H1 (cell line): ENCODE data around the gene ARHGEF16. TPM values are rescaled to one million over a fixed set of nuclear protein-coding genes. Genes with fewer than 3 reads are reported as not detected.

ENCODE experiments used
- CTCF ChIA-PET: fragments of 300-600 bp; sonication (Branson Sonifier 250); formaldehyde crosslinking; loops from one replicate; lab custom pipeline; 2021; ENCODE audit not compliant: partially characterized antibody; lab: Charles Lee
- POLR2A ChIA-PET: fragments of 300-600 bp; sonication (Branson Sonifier 250); formaldehyde crosslinking; loops from one replicate; lab custom pipeline; 2021; ENCODE audit warnings: inconsistent platforms; ENCODE audit not compliant: partially characterized antibody; lab: Charles Lee
- DNase-seq, 2 experiments: peaks; one replicate each; pipeline versions ENCODE4 v3.0.0 to v3.0.0-alpha.2; 2010 to 2022; ENCODE audit warnings: low spot score in 2 of 2, low read depth in 1 of 2, mixed read lengths in 1 of 2
- FAIRE-seq: peaks from 2 replicates; lab custom pipeline; 2011; peaks lifted over from hg19 to GRCh38; lab: Jason Lieb, UNC
- H2AFZ ChIP-seq: 2 replicates; pipeline ENCODE4 v1.8.1; 2012; ENCODE audit warnings: low read length, inconsistent platforms
- H2AK5ac ChIP-seq: 2 replicates; pipeline ENCODE4 v1.6.1; 2013; ENCODE audit warnings: low read depth, low read length
- H2BK120ac ChIP-seq: replicated peaks from 2 replicates; pipeline ENCODE3; 2013; ENCODE audit warnings: low read depth, low read length, inconsistent platforms
- H2BK12ac ChIP-seq: 2 replicates; pipeline ENCODE4 v1.6.1; 2013; ENCODE audit warnings: low read depth, low read length
- H2BK15ac ChIP-seq: 2 replicates; pipeline ENCODE4 v1.6.1; 2013; ENCODE audit warnings: low read length
- H2BK20ac ChIP-seq: 2 replicates; pipeline ENCODE4 v1.6.1; 2013; ENCODE audit warnings: low read length
- H2BK5ac ChIP-seq: 2 replicates; pipeline ENCODE4 v1.6.1; 2013; ENCODE audit warnings: low read depth, low read length
- H3K14ac ChIP-seq: 2 replicates; pipeline ENCODE4 v1.6.1; 2013; ENCODE audit warnings: inconsistent platforms; ENCODE audit not compliant: insufficient read length
- H3K18ac ChIP-seq: 2 replicates; pipeline ENCODE4 v1.6.1; 2013; ENCODE audit warnings: low read length; ENCODE audit errors: extremely low read depth
- H3K23ac ChIP-seq: 2 replicates; pipeline ENCODE4 v1.6.1; 2013; ENCODE audit warnings: inconsistent platforms; ENCODE audit not compliant: insufficient read length
- H3K23me2 ChIP-seq: 2 replicates; pipeline ENCODE4 v1.6.1; 2013; ENCODE audit warnings: low read depth, low read length
- H3K27ac ChIP-seq: 2 replicates; pipeline ENCODE4 v1.6.1; 2011; ENCODE audit warnings: low read depth, low read length, inconsistent platforms
- H3K27me3 ChIP-seq, 4 experiments: replicated peaks in 1 of 4; 1 replicate in 1 of 4; 2 replicates in 3 of 4; pipeline versions ENCODE4 v1.6.1 to v1.8.1; 2011 to 2013; ENCODE audit warnings: low read length in 3 of 4, mild to moderate bottlenecking in 3 of 4, inconsistent platforms in 2 of 4, mixed read lengths in 2 of 4, moderate library complexity in 1 of 4; ENCODE audit not compliant: control insufficient read depth in 3 of 4, insufficient read depth in 3 of 4; ENCODE audit errors: extremely low read depth in 1 of 4
- H3K36me3 ChIP-seq, 4 experiments: 2 replicates each; pipeline versions ENCODE4 v1.6.1 to v1.8.1; 2011 to 2013; ENCODE audit warnings: mild to moderate bottlenecking in 4 of 4, low read length in 3 of 4, moderate library complexity in 2 of 4, control low read depth in 1 of 4, inconsistent platforms in 1 of 4; ENCODE audit not compliant: insufficient read depth in 4 of 4, control insufficient read depth in 2 of 4
- H3K4ac ChIP-seq: replicated peaks from 2 replicates; pipeline ENCODE3; 2013; ENCODE audit warnings: low read length, low read depth, mixed read lengths, inconsistent platforms; ENCODE audit not compliant: insufficient read length
- H3K4me1 ChIP-seq, 4 experiments: replicated peaks in 1 of 4; 1 replicate in 1 of 4; 2 replicates in 3 of 4; pipeline versions ENCODE4 v1.6.1 to v1.8.1; 2011 to 2013; ENCODE audit warnings: low read length in 3 of 4, inconsistent platforms in 2 of 4, mixed read lengths in 1 of 4; ENCODE audit not compliant: insufficient read depth in 4 of 4, control insufficient read depth in 3 of 4
- H3K4me2 ChIP-seq, 2 experiments: 2 replicates each; pipeline versions ENCODE4 v1.6.1 to v1.8.1; 2011 to 2013; ENCODE audit warnings: low read depth in 2 of 2, low read length in 2 of 2, control low read depth in 1 of 2, inconsistent platforms in 1 of 2, mild to moderate bottlenecking in 1 of 2; ENCODE audit not compliant: insufficient read depth in 1 of 2
- H3K4me3 ChIP-seq, 4 experiments: fragments of 200-600, 300-600 bp in 1 of 4; sonication (generic), shearing (Covaris generic), sonication (Bioruptor Twin) in 1 of 4; 2 replicates each; pipeline versions ENCODE4 v1.5.1 to v1.8.1; 2011 to 2016; ENCODE audit warnings: low read length in 4 of 4, low read depth in 3 of 4, control low read depth in 2 of 4, inconsistent platforms in 2 of 4, mild to moderate bottlenecking in 2 of 4, mixed read lengths in 1 of 4, moderate library complexity in 1 of 4; ENCODE audit not compliant: insufficient read depth in 2 of 4; ENCODE audit errors: extremely low read depth in 1 of 4
- H3K56ac ChIP-seq: replicated peaks from 2 replicates; pipeline ENCODE3; 2013; ENCODE audit warnings: low read depth, mild to moderate bottlenecking, mixed read lengths, low read length, inconsistent platforms; ENCODE audit not compliant: insufficient read length
- H3K79me1 ChIP-seq: 2 replicates; pipeline ENCODE4 v1.6.1; 2013; ENCODE audit warnings: low read depth, low read length, control low read depth
- H3K79me2 ChIP-seq, 2 experiments: 2 replicates each; pipeline versions ENCODE4 v1.6.1 to v1.8.1; 2012 to 2013; ENCODE audit warnings: low read length in 2 of 2, mild to moderate bottlenecking in 2 of 2, inconsistent platforms in 1 of 2; ENCODE audit not compliant: insufficient read depth in 2 of 2, control insufficient read depth in 1 of 2
- H3K9ac ChIP-seq, 4 experiments: replicated peaks in 1 of 4; 1 replicate in 1 of 4; 2 replicates in 3 of 4; pipeline versions ENCODE4 v1.6.1 to v1.8.1; 2011 to 2013; ENCODE audit warnings: low read depth in 3 of 4, low read length in 3 of 4, control low read depth in 2 of 4, mild to moderate bottlenecking in 2 of 4, moderate library complexity in 2 of 4, inconsistent platforms in 1 of 4; ENCODE audit errors: extremely low read depth in 1 of 4
- H3K9me3 ChIP-seq, 2 experiments: 2 replicates each; pipeline versions ENCODE4 v1.6.1 to v1.8.1; 2012 to 2013; ENCODE audit warnings: mild to moderate bottlenecking in 2 of 2, moderate library complexity in 2 of 2, control low read depth in 1 of 2, inconsistent platforms in 1 of 2, low read depth in 1 of 2, low read length in 1 of 2, mixed read lengths in 1 of 2; ENCODE audit not compliant: insufficient read depth in 2 of 2
- H4K20me1 ChIP-seq, 2 experiments: replicated peaks in 1 of 2; 2 replicates each; pipeline versions ENCODE3 to v1.8.1; 2011 to 2013; ENCODE audit warnings: inconsistent platforms in 2 of 2, low read length in 2 of 2, mild to moderate bottlenecking in 1 of 2; ENCODE audit not compliant: insufficient read depth in 2 of 2, control insufficient read depth in 1 of 2
- H4K5ac ChIP-seq: 2 replicates; pipeline ENCODE4 v1.6.1; 2013; ENCODE audit warnings: low read length, low read depth, mixed read lengths, inconsistent platforms; ENCODE audit not compliant: insufficient read length
- H4K8ac ChIP-seq: 2 replicates; pipeline ENCODE4 v1.8.0; 2013; ENCODE audit warnings: mild to moderate bottlenecking, moderate library complexity, low read length, inconsistent platforms; ENCODE audit not compliant: insufficient read depth; ENCODE audit errors: extremely low read depth
- H4K91ac ChIP-seq: replicated peaks from 2 replicates; pipeline ENCODE3; 2013; ENCODE audit warnings: low read length, mixed read lengths, inconsistent platforms; ENCODE audit not compliant: insufficient read length
- BACH1 ChIP-seq: IDR thresholded peaks from 2 replicates; pipeline ENCODE4 v1.6.1; 2012; ENCODE audit warnings: low read length, improper control_type of control experiment
- CBX5 ChIP-seq: fragments of 300-800, 300-1000 bp; sonication (generic); IDR thresholded peaks from 2 replicates; pipeline ENCODE4 v1.7.1; 2016; ENCODE audit warnings: antibody characterized with exemption, low read length, low read depth
- CTBP2 ChIP-seq: IDR thresholded peaks from 2 replicates; pipeline ENCODE4 v1.7.0; 2011; ENCODE audit warnings: borderline replicate concordance, mild to moderate bottlenecking, moderate library complexity, mixed read lengths, low read length; ENCODE audit not compliant: insufficient read depth, insufficient read length
- GTF2F1 ChIP-seq: IDR thresholded peaks from 2 replicates; pipeline ENCODE4 v1.6.1; 2012; ENCODE audit warnings: low read depth, low read length, improper control_type of control experiment, borderline replicate concordance
- JUN ChIP-seq: IDR thresholded peaks from 2 replicates; pipeline ENCODE4 v1.6.1; 2011; ENCODE audit warnings: low read depth, mild to moderate bottlenecking, improper control_type of control experiment, low read length
- JUND ChIP-seq: IDR thresholded peaks from 2 replicates; pipeline ENCODE4 v1.6.1; 2011; ENCODE audit warnings: mild to moderate bottlenecking, improper control_type of control experiment, low read length
- TBP ChIP-seq: IDR thresholded peaks from 2 replicates; pipeline ENCODE4 v1.6.1; 2011; ENCODE audit warnings: low read depth, low read length, improper control_type of control experiment
- WGBS, 2 experiments: shearing (Covaris generic) in 1 of 2; methylation state at CpG; one replicate each; pipeline versions ENCODE4 v1.1.6 to v1.1.7; 2013 to 2015; ENCODE audit warnings: low lambda C conversion rate in 2 of 2, mixed read lengths in 2 of 2, inconsistent platforms in 1 of 2, low coverage in 1 of 2, missing lambda C conversion rate in 1 of 2; ENCODE audit not compliant: insufficient replicate concordance in 2 of 2, insufficient coverage in 1 of 2, insufficient read length in 1 of 2; ENCODE audit errors: extremely low coverage in 1 of 2, missing lambda C conversion rate in 1 of 2; 5-methylcytosine and 5-hydroxymethylcytosine counted together
- polyA plus RNA-seq, 7 experiments: library from polyadenylated mRNA; depleted of rRNA in 3 of 7; stranded (reverse) in 5 of 7; unstranded in 2 of 7; fragments of >200 nt in 5 of 7; fragments of 200-250 nt in 2 of 7; gene quantifications; 1 replicate in 5 of 7; 2 replicates in 1 of 7; 4 replicates in 1 of 7; pipeline versions ENCODE4 v1.2.1 to v1.2.3, GENCODE V29; 2011 to 2013; ENCODE audit warnings: missing spikeins in 2 of 7, mixed read lengths in 2 of 7
- total RNA-seq: library from RNA; stranded (reverse); fragmentation: NEBNext Ultra II Directional; extraction: Animal tissue kit (Norgen Biotek cat#: 25700); gene quantifications from 2 replicates; pipeline ENCODE4 v1.2.1, GENCODE V29; 2021
- TF ChIP-seq, protein P1 (sequence below), 3 experiments: IDR thresholded peaks; 1 replicate in 2 of 3; 2 replicates in 1 of 3; pipeline versions ENCODE4 v1.5.1 to v1.6.1; 2011; ENCODE audit warnings: low read length in 3 of 3, mild to moderate bottlenecking in 3 of 3, inconsistent platforms in 2 of 3, low read depth in 1 of 3, moderate library complexity in 1 of 3; ENCODE audit not compliant: insufficient read depth in 1 of 3; ENCODE audit errors: control extremely low read depth in 1 of 3

ARHGEF16 gene
- total and polyA plus RNA-seq, 2 of the 8 experiments (the other 6 are each of a cell fraction or from before 2014, with no cell fraction given) = 18.3 to 20.7 TPM

DNA sequence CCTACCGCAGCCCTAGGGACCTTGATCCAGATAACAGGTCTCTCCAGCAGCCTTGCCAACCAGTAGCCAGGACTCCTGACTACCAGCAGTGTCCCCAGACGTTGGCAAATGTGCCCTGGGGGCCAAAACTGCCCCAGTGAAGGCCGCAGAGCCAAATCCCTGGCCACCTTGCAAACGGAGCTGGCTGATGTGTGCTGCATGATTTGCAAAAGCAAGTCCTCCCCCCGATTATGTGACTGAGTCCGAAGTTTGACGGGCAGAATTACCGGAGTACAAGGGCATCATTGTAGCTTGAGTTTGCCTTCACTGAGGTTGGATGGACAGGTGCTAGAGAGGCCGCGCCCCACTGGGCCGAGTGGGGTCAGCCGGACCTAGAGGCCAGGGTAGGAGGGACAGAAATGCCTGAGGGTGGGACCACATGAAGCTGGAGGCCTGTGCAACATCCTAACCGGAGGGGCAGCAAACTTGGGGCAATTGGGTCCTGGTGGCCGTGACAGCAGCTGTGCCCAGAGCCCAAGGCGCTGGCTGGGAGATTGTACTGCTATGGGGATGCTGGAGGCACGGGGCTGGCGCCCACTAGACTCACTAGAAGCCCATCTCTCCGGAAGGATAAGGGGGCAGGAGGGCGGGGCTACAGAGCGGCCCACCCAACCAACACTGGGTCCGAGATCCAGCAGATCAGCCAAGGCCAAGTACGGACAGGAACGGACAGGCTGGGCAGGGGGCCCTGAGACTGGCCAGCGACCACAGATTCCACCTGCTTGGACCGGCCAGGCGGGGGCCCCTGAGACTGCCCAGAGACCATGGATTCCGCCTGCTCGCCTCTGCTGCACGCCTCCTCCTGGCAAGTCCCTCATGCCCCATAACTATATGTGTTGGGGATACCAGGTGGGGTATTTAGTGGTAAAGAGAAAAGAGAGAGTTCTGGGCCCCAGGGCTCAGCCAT, 2.8 kb downstream of the ARHGEF16 start:
- ChIA-PET POLR2A (interaction anchor here (0.9 to 1.4 kb wide), 4 partner anchors 14 to 176 kb away, joined by 3 to 5 read pairs (median 4); no protein-coding TSS in a partner anchor), CTCF (interaction anchor here (0.8 to 1.9 kb wide), 8 partner anchors 14 to 162 kb away, joined by 3 to 6 read pairs (median 4); no protein-coding TSS in a partner anchor)
- Histone ChIP-seq H2BK5ac (no peak overlapping the region), H2BK15ac (no peak overlapping the region), H3K79me1 (peaks cover 5% of the 10 kb centered on the region; the same call in 1 of the 2 replicates), H4K91ac (no peak overlapping the region), H3K4ac (no peak overlapping the region), H3K79me2 (peaks cover 0 to 13% of the 10 kb centered on the region in 2 experiments; a peak in 1 of 4 replicates), H2AFZ (no peak overlapping the region), H4K5ac (no peak overlapping the region), H3K4me1 (peaks cover 0 to 20% (median 16%) of the 10 kb centered on the region in 4 experiments; a peak in 6 of 7 replicates), H3K36me3 (no peaks in the 10 kb centered on the region), H2BK12ac (peak overlapping the region; percentile 3; the same call in 1 of the 2 replicates), H3K18ac (no peak overlapping the region), H3K14ac (no peak overlapping the region), H3K9me3 (no peaks in the 10 kb centered on the region), H3K4me3 (no peak overlapping the region), H3K23me2 (peaks cover 3% of the 10 kb centered on the region; the same call in 1 of the 2 replicates), H3K27ac (no peak overlapping the region), H2AK5ac (no peak overlapping the region), H3K9ac (no peak overlapping the region), H3K23ac (no peak overlapping the region), H4K20me1 (peaks cover 3 to 15% of the 10 kb centered on the region in 2 experiments), H3K4me2 (no peak overlapping the region), H2BK20ac (no peak overlapping the region), H3K56ac (no peak overlapping the region), H3K27me3 (peaks cover 0 to 3% (median 0%) of the 10 kb centered on the region in 4 experiments; a peak in 1 of 7 replicates), H4K8ac (no peak overlapping the region), H2BK120ac (no peak overlapping the region)
- DNase-seq (no peak), FAIRE-seq (no peak)
- 86% methylated on average over 29 of the region's 29 CpGs; no CpG with 5 or more reads in 1 of the 2 experiments for WGBS, 2 experiments
- TF ChIP-seq CTBP2 (no peak), CBX5 (no peak), GTF2F1 (no peak), BACH1 (no peak), TBP (no peak), JUN (no peak), JUND (no peak)
- TF ChIP-seq, protein P1, sequence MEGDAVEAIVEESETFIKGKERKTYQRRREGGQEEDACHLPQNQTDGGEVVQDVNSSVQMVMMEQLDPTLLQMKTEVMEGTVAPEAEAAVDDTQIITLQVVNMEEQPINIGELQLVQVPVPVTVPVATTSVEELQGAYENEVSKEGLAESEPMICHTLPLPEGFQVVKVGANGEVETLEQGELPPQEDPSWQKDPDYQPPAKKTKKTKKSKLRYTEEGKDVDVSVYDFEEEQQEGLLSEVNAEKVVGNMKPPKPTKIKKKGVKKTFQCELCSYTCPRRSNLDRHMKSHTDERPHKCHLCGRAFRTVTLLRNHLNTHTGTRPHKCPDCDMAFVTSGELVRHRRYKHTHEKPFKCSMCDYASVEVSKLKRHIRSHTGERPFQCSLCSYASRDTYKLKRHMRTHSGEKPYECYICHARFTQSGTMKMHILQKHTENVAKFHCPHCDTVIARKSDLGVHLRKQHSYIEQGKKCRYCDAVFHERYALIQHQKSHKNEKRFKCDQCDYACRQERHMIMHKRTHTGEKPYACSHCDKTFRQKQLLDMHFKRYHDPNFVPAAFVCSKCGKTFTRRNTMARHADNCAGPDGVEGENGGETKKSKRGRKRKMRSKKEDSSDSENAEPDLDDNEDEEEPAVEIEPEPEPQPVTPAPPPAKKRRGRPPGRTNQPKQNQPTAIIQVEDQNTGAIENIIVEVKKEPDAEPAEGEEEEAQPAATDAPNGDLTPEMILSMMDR (IDR thresholded peaks at IDR 0.05; ENCODE audit: control extremely low read depth in 1 of 3, insufficient read depth in 1 of 3, low read depth in 1 of 3, low read length in 3 of 3) = no peak
